ENCODE measurements around the gene SLC19A1.
A peak's percentile ranks its signal among the peaks of the same experiment; 100 is the strongest.

The SLC19A1 gene

DNA sequence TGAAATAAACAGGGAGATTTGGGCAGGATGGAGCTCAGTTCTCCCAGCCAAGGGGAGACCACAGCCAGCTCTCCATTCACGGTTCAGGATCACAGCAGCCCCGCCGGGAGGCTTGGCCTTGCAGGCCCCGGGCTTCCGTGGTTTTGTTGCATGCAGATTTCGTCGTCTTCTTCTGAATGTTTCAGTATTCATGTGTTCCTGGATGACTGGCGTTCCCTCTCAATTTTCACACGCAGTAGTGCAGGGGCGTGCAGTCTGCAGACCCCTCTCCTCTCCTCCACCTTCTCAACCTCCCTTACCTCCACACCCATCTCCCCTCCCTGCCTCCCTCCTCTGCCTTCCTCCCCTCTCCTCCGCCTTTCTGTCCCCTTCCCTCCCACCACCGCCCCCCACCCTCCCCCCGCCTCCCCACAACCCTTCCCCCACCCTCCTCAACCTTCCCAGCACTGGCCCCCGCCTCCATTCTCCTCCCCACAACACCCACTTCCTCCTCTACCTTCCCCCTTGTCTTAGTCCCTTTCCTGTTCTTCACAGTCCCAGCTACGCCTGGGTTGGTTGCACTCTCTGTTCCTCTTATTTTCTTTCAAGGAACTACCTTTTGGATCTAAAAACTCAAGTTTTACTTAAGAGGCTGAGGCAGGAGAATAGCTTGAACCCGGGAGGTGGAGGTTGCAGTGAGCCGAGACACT lies 8.4 kb upstream of the SLC19A1 start:
- peak overlapping the region; percentile 35; the same call in 1 of the 2 replicates for H3K27ac ChIP-seq (ENCODE audit: low read depth, low read length)

DNA sequence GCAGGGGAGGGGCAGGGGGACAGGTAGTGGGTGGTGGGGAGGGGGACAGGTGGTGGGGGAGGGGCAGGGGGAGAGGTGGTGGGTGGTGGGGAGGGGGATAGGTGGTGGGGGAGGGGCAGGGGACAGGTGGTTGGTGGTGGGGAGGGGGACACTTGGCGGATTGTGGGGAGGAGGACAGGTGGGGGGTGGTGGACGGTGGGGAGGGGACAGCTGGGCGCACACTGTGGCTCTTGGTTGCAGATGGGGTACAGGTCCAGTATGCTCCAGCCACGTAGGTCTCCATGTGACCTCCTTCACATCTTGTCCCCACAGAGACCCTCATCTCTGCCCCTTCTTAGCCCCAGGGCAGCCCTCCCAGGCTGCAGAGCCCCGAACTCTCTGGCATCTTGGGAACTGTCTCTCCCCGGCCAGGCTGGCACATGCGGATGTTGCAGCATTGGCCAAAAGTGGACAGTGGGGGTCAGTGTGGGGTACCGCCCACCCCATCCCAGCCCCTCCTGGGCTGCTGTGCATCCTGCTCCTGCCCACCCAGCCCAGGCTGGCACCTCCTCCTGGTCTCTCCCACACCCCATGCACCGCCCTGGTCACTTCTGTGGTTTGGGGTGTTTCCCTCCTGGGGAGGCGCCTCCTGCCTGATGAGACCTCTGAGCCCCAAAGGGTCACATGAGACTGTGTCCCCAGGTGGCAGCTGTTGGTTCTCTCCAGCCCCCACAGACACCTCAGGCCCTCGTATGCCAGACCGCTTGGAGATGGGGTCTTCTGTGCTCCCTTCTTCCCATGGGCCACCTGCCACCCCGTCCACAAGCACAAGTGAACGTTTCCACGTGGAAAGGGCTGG lies 7.6 kb upstream of the SLC19A1 start:
- Histone ChIP-seq H2AFZ (ENCODE audit: low read length, unreplicated experiment) (no peak overlapping the region), H3K4me3 (ENCODE audit: low read depth, low read length) (no peak overlapping the region), H3K36me3 (ENCODE audit: insufficient read depth, low read length) (no peaks in the 10 kb centered on the region)

More for the DNA sequence above, 8.4 kb upstream of the SLC19A1 start:
- 0 out of 2 replicates have a peak, but pooled peaks cover 6% of the 10 kb centered on the region for H3K27me3 ChIP-seq (ENCODE audit: insufficient read depth, low read length)
- H3K79me2 ChIP-seq (ENCODE audit: control insufficient read depth, insufficient read depth, low read length, unreplicated experiment) = no peaks in the 10 kb centered on the region
- H3K4me3 ChIP-seq (ENCODE audit: low read depth, low read length) = no peak overlapping the region
- no peak overlapping the region for H2AFZ ChIP-seq (ENCODE audit: low read length, unreplicated experiment)
- H3K4me1 ChIP-seq (ENCODE audit: control insufficient read depth, insufficient read depth, low read length, unreplicated experiment) = peaks cover 13% of the 10 kb centered on the region
- no peaks in the 10 kb centered on the region for H3K36me3 ChIP-seq (ENCODE audit: insufficient read depth, low read length)

DNA sequence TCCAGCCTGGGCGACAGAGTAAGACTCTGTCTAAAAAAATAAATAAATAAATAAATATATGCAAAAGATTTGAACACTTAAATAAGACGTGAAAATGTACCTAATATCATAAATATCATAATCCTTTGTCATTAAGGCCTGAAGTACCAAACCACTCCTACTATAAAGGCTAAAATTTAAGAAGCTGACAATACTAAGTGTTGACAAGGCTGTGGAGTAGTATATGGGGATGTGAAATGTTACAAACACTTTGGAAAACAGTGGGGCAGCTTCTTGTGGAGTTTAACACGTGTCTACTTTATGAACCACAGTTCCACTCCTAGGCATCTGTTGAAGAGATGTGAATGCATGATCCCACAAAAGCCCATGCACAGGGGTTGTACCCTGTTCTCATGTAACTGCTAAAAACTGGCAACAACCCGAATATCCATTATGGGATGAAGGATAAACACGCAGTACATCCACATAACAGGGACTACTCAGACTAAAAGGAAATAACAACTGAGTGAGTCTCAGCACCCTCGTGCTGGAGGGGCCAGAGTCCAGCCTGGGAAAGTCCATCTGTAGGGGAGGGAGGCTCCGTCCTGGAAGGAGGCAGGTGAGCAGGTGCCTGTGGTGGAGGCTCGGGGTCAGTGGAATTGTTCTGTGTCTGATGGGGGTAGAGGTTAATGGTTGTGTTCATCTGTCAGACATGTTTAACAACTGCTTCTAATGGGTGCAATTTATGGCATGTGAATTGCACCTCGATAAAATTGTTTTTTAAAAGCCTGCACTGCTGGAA lies 6.7 kb upstream of the SLC19A1 start:
- H3K27me3 ChIP-seq (ENCODE audit: insufficient read depth, low read length) = 0 out of 2 replicates have a peak, but pooled peaks cover 6% of the 10 kb centered on the region
- H2AFZ ChIP-seq (ENCODE audit: low read length, unreplicated experiment) = no peak overlapping the region
- no peaks in the 10 kb centered on the region for H3K79me2 ChIP-seq (ENCODE audit: control insufficient read depth, insufficient read depth, low read length, unreplicated experiment)

More for the DNA sequence above, 7.6 kb upstream of the SLC19A1 start:
- H3K4me1 ChIP-seq (ENCODE audit: control insufficient read depth, insufficient read depth, low read length, unreplicated experiment) = peaks cover 13% of the 10 kb centered on the region
- no peak overlapping the region for H3K27ac ChIP-seq (ENCODE audit: low read depth, low read length)
- H3K27me3 ChIP-seq (ENCODE audit: insufficient read depth, low read length) = 0 out of 2 replicates have a peak, but pooled peaks cover 6% of the 10 kb centered on the region
- H3K79me2 ChIP-seq (ENCODE audit: control insufficient read depth, insufficient read depth, low read length, unreplicated experiment) = no peaks in the 10 kb centered on the region

GRCh38 chr21:45547545-45547900 lies 5.3 kb upstream of the SLC19A1 start:
- Histone ChIP-seq H3K79me2 (ENCODE audit: control insufficient read depth, insufficient read depth, low read length, unreplicated experiment) (no peaks in the 10 kb centered on the region), H3K4me3 (ENCODE audit: low read depth, low read length) (no peak overlapping the region), H3K4me1 (ENCODE audit: control insufficient read depth, insufficient read depth, low read length, unreplicated experiment) (peaks cover 13% of the 10 kb centered on the region), H3K27ac (ENCODE audit: low read depth, low read length) (no peak overlapping the region), H2AFZ (ENCODE audit: low read length, unreplicated experiment) (no peak overlapping the region), H3K36me3 (ENCODE audit: insufficient read depth, low read length) (no peaks in the 10 kb centered on the region), H3K27me3 (ENCODE audit: insufficient read depth, low read length) (0 out of 2 replicates have a peak, but pooled peaks cover 6% of the 10 kb centered on the region)

More for the DNA sequence above, 6.7 kb upstream of the SLC19A1 start:
- H3K27ac ChIP-seq (ENCODE audit: low read depth, low read length) = no peak overlapping the region
- H3K36me3 ChIP-seq (ENCODE audit: insufficient read depth, low read length) = no peaks in the 10 kb centered on the region
- H3K4me1 ChIP-seq (ENCODE audit: control insufficient read depth, insufficient read depth, low read length, unreplicated experiment) = peaks cover 13% of the 10 kb centered on the region
- no peak overlapping the region for H3K4me3 ChIP-seq (ENCODE audit: low read depth, low read length)

GRCh38 chr21:45546636-45547544 lies 4.7 kb upstream of the SLC19A1 start:
- Histone ChIP-seq H3K27me3 (ENCODE audit: insufficient read depth, low read length) (0 out of 2 replicates have a peak, but pooled peaks cover 6% of the 10 kb centered on the region), H3K4me3 (ENCODE audit: low read depth, low read length) (no peak overlapping the region), H3K79me2 (ENCODE audit: control insufficient read depth, insufficient read depth, low read length, unreplicated experiment) (no peaks in the 10 kb centered on the region), H3K36me3 (ENCODE audit: insufficient read depth, low read length) (no peaks in the 10 kb centered on the region), H2AFZ (ENCODE audit: low read length, unreplicated experiment) (no peak overlapping the region), H3K27ac (ENCODE audit: low read depth, low read length) (no peak overlapping the region), H3K4me1 (ENCODE audit: control insufficient read depth, insufficient read depth, low read length, unreplicated experiment) (peaks cover 11% of the 10 kb centered on the region)

DNA sequence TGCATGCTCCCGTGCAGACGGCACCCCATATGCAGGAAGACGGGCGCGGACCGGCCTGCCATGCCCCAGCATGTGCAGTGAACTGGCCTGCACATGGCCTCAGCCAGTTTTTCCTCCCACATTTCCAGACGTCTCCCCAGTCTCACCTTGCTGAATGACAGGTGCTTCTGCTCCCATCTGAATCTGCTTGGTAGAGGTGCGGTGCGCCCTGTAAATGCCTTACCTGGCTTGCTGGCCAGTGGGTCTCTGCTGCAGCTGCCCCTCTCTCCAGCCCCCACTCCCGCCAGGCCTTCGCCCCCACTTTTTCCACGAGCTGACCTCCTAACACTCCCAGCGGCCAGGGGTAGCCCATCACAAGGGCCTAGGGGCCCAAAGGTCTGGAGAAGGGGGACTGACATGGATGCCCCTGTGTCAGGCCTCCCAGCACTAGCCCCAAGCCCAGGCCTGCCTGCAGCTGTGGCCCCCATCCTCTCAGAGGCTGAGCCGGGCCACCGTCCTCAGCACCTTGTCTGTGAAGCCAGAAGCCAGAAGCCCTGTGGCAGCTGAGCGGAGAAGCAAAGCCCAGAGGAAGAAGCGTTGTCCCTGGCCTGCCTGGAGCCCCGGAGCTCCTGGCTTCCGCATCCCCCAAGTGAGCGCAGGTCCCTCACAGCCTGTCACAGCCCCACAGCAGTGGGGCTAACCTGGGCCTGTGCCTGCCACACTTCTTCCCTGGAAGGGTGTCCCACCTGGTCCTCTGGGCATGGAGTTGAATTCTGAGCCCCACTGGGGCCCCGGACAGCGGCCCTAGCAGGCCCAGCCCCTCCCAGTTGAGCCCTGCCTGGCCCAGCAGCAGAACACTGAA lies 3.7 kb upstream of the SLC19A1 start:
- Histone ChIP-seq H3K27ac (ENCODE audit: low read depth, low read length) (no peak overlapping the region), H3K79me2 (ENCODE audit: control insufficient read depth, insufficient read depth, low read length, unreplicated experiment) (peaks cover 6% of the 10 kb centered on the region), H2AFZ (ENCODE audit: low read length, unreplicated experiment) (no peak overlapping the region), H3K4me1 (ENCODE audit: control insufficient read depth, insufficient read depth, low read length, unreplicated experiment) (peaks cover 4% of the 10 kb centered on the region), H3K4me3 (ENCODE audit: low read depth, low read length) (no peak overlapping the region), H3K27me3 (ENCODE audit: insufficient read depth, low read length) (0 out of 2 replicates have a peak, but pooled peaks cover 6% of the 10 kb centered on the region), H3K36me3 (ENCODE audit: insufficient read depth, low read length) (no peaks in the 10 kb centered on the region)

GRCh38 chr21:45545236-45545570 lies 3.0 kb upstream of the SLC19A1 start:
- no peak overlapping the region for H2AFZ ChIP-seq (ENCODE audit: low read length, unreplicated experiment)
- 0 out of 2 replicates have a peak, but pooled peaks cover 6% of the 10 kb centered on the region for H3K27me3 ChIP-seq (ENCODE audit: insufficient read depth, low read length)
- H3K4me1 ChIP-seq (ENCODE audit: control insufficient read depth, insufficient read depth, low read length, unreplicated experiment) = peaks cover 5% of the 10 kb centered on the region
- H3K36me3 ChIP-seq (ENCODE audit: insufficient read depth, low read length) = no peaks in the 10 kb centered on the region
- H3K27ac ChIP-seq (ENCODE audit: low read depth, low read length) = no peak overlapping the region
- peaks cover 11% of the 10 kb centered on the region for H3K79me2 ChIP-seq (ENCODE audit: control insufficient read depth, insufficient read depth, low read length, unreplicated experiment)
- no peak overlapping the region for H3K4me3 ChIP-seq (ENCODE audit: low read depth, low read length)

GRCh38 chr21:45544449-45545235 lies 2.4 kb upstream of the SLC19A1 start:
- Histone ChIP-seq H3K36me3 (ENCODE audit: insufficient read depth, low read length) (no peaks in the 10 kb centered on the region), H3K27ac (ENCODE audit: low read depth, low read length) (no peak overlapping the region), H3K79me2 (ENCODE audit: control insufficient read depth, insufficient read depth, low read length, unreplicated experiment) (peaks cover 11% of the 10 kb centered on the region), H3K4me3 (ENCODE audit: low read depth, low read length) (no peak overlapping the region), H3K27me3 (ENCODE audit: insufficient read depth, low read length) (0 out of 2 replicates have a peak, but pooled peaks cover 6% of the 10 kb centered on the region), H2AFZ (ENCODE audit: low read length, unreplicated experiment) (no peak overlapping the region), H3K4me1 (ENCODE audit: control insufficient read depth, insufficient read depth, low read length, unreplicated experiment) (peaks cover 5% of the 10 kb centered on the region)

Measured in ACC112 (cell line).